NCI-H1436 (cell line): ENCODE measurements around the gene NOL6.
"Not testable (repeated sequence)": the region's sequence is repeated elsewhere in the genome, so short reads cannot be mapped to it uniquely, and the experiment has no call there.

Experiments
- DNase-seq: peaks from one replicate; lab custom pipeline; 2025; lab: John Stamatoyannopoulos, UW

The NOL6 gene

GRCh38 chr9:33431420-33431819 is 42.3 kb downstream of the NOL6 start:
- DNase-seq, result no peak

- no peak for DNase-seq
These were observed 42.8 kb downstream of the NOL6 start for GRCh38 chr9:33430942-33431341.

GRCh38 chr9:33429256-33429985 is 44.3 kb downstream of the NOL6 start:
- no peak for DNase-seq

GRCh38 chr9:33426843-33427293 is 46.9 kb downstream of the NOL6 start:
- no peak for DNase-seq

GRCh38 chr9:33425128-33425533 is 48.6 kb downstream of the NOL6 start:
- DNase-seq, result no peak

- not testable (repeated sequence) for DNase-seq
These were observed 49.2 kb downstream of the NOL6 start for GRCh38 chr9:33424492-33424891.

- not testable (repeated sequence) for DNase-seq
These were observed 49.7 kb downstream of the NOL6 start for GRCh38 chr9:33424043-33424442.

GRCh38 chr9:33419708-33420303 is 53.9 kb downstream of the NOL6 start:
- no peak for DNase-seq

GRCh38 chr9:33418090-33418489 is 55.6 kb downstream of the NOL6 start:
- DNase-seq, result no peak

- no peak for DNase-seq
These were observed 56.7 kb downstream of the NOL6 start for GRCh38 chr9:33416996-33417395.

GRCh38 chr9:33415501-33416038 is 58.2 kb downstream of the NOL6 start:
- DNase-seq, result peak; percentile 20

GRCh38 chr9:33414889-33415500 is 58.7 kb downstream of the NOL6 start:
- DNase-seq, result no peak

- no peak for DNase-seq
These were observed 59.5 kb downstream of the NOL6 start for GRCh38 chr9:33414268-33414667.
